MM.1S (cell line): Measurements from ENCODE around the gene TSPAN32.

Experiments
- EZH2 ChIP-seq: fragments of 300-600 bp; sonication (generic); optimal IDR thresholded peaks from 2 replicates; pipeline ENCODE3; 2017; ENCODE audit warnings: low read depth, mild to moderate bottlenecking, antibody characterized with exemption, low read length, mixed read lengths
- EZH2phosphoT487 ChIP-seq: fragments of 300-600 bp; sonication (generic); IDR thresholded peaks from 2 replicates; pipeline ENCODE4 v1.6.1; 2018; ENCODE audit warnings: antibody characterized with exemption, low read length
- TF ChIP-seq, protein P1 (sequence below): fragments of 300-600 bp; sonication (generic); IDR thresholded peaks from 2 replicates; pipeline ENCODE4 v1.5.1; 2016; ENCODE audit warnings: antibody characterized with exemption, low read length, mixed read lengths

DNA sequence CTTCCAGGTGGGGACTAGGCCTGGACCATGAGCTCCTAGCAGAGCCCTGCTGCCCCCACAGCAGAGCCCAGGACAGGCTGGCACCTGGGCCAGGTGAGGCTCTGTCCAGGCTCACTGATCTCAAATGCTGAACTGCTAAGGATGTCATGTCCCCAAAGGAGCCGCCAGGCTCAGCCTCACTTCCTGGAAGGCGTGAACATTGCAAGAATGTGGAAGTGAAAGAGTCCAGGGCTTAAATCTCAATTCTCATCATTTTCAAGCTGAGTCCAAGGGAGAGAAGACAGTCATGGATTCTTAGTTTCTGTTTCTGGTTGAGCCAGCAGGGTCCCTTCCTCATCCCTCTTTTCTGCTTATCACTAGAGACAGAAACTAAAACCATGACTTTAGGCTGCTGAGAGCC lies 36.4 kb upstream of the TSPAN32 start:
- TF ChIP-seq, protein P1, sequence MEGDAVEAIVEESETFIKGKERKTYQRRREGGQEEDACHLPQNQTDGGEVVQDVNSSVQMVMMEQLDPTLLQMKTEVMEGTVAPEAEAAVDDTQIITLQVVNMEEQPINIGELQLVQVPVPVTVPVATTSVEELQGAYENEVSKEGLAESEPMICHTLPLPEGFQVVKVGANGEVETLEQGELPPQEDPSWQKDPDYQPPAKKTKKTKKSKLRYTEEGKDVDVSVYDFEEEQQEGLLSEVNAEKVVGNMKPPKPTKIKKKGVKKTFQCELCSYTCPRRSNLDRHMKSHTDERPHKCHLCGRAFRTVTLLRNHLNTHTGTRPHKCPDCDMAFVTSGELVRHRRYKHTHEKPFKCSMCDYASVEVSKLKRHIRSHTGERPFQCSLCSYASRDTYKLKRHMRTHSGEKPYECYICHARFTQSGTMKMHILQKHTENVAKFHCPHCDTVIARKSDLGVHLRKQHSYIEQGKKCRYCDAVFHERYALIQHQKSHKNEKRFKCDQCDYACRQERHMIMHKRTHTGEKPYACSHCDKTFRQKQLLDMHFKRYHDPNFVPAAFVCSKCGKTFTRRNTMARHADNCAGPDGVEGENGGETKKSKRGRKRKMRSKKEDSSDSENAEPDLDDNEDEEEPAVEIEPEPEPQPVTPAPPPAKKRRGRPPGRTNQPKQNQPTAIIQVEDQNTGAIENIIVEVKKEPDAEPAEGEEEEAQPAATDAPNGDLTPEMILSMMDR: no peak
- TF ChIP-seq EZH2 (no peak), EZH2phosphoT487 (no peak)
